Measurements from ENCODE around the gene MACROD1. TPM values are rescaled to one million over a fixed set of nuclear protein-coding genes. Genes with fewer than 3 reads are reported as not detected.
A peak's percentile ranks its signal among the peaks of the same experiment; 100 is the strongest.

Gene MACROD1
- total RNA-seq, 1 donor from 2014 or later = 4.1 TPM

GRCh38 chr11:63986156-63986931, 179.6 kb downstream of the MACROD1 start, which contains the start of gene OTUB1:
Gene OTUB1, plus strand, starts transcription at chr11:63986438. Its CDS starts 19 bp downstream, at chr11:63986457.
- no peak for TF ChIP-seq CTCF (IDR thresholded peaks at IDR 0.05; ENCODE audit: unreplicated experiment)
- Mint-ChIP-seq H3K9me3 (ENCODE audit: unreplicated experiment) (no peaks in the 10 kb centered on the region), H3K36me3 (ENCODE audit: low read depth, unreplicated experiment) (peaks cover 12% of the 10 kb centered on the region), H3K27ac (ENCODE audit: unreplicated experiment) (peak within 1 kb of the TSS; percentile 96), H3K27me3 (ENCODE audit: unreplicated experiment) (peaks cover 12% of the 10 kb centered on the region), H3K4me1 (ENCODE audit: unreplicated experiment) (peaks cover 12% of the 10 kb centered on the region), H3K4me3 (ENCODE audit: unreplicated experiment) (peak within 1 kb of the TSS; percentile 96)
- peak; percentile 88 for DNase-seq (ENCODE audit: low spot score)

GRCh38 chr11:63985812-63986155, 180.1 kb downstream of the MACROD1 start:
- peaks cover 12% of the 10 kb centered on the region for H3K27me3 Mint-ChIP-seq (ENCODE audit: unreplicated experiment)
- H3K36me3 Mint-ChIP-seq (ENCODE audit: low read depth, unreplicated experiment) = peaks cover 10% of the 10 kb centered on the region
- H3K4me1 Mint-ChIP-seq (ENCODE audit: unreplicated experiment) = peaks cover 12% of the 10 kb centered on the region
- H3K27ac Mint-ChIP-seq (ENCODE audit: unreplicated experiment) = peak overlapping the region; percentile 96
- DNase-seq (ENCODE audit: low spot score) = no peak
- peak overlapping the region; percentile 96 for H3K4me3 Mint-ChIP-seq (ENCODE audit: unreplicated experiment)
- H3K9me3 Mint-ChIP-seq (ENCODE audit: unreplicated experiment) = no peaks in the 10 kb centered on the region
- TF ChIP-seq CTCF (IDR thresholded peaks at IDR 0.05; ENCODE audit: unreplicated experiment) = no peak

GRCh38 chr11:63979426-63979825, 186.5 kb downstream of the MACROD1 start:
- no peak for DNase-seq (ENCODE audit: low spot score)
- TF ChIP-seq CTCF (IDR thresholded peaks at IDR 0.05; ENCODE audit: unreplicated experiment) = no peak
- Mint-ChIP-seq H3K9me3 (ENCODE audit: unreplicated experiment) (no peaks in the 10 kb centered on the region), H3K27me3 (ENCODE audit: unreplicated experiment) (peaks cover 6% of the 10 kb centered on the region), H3K4me3 (ENCODE audit: unreplicated experiment) (no peak overlapping the region), H3K36me3 (ENCODE audit: low read depth, unreplicated experiment) (no peaks in the 10 kb centered on the region), H3K4me1 (ENCODE audit: unreplicated experiment) (peaks cover 18% of the 10 kb centered on the region), H3K27ac (ENCODE audit: unreplicated experiment) (no peak overlapping the region)

GRCh38 chr11:63978551-63979239, 187.2 kb downstream of the MACROD1 start:
- Mint-ChIP-seq H3K27ac (ENCODE audit: unreplicated experiment) (no peak overlapping the region), H3K36me3 (ENCODE audit: low read depth, unreplicated experiment) (no peaks in the 10 kb centered on the region), H3K4me1 (ENCODE audit: unreplicated experiment) (peaks cover 22% of the 10 kb centered on the region), H3K4me3 (ENCODE audit: unreplicated experiment) (no peak overlapping the region), H3K9me3 (ENCODE audit: unreplicated experiment) (no peaks in the 10 kb centered on the region), H3K27me3 (ENCODE audit: unreplicated experiment) (peaks cover 10% of the 10 kb centered on the region)
- DNase-seq (ENCODE audit: low spot score) = no peak
- no peak for TF ChIP-seq CTCF (IDR thresholded peaks at IDR 0.05; ENCODE audit: unreplicated experiment)
